Uterus (tissue), 2 donors: ENCODE results near the gene PCMTD2.

Experiments
- CTCF ChIP-seq, 4 experiments: fragments of 200-600 bp in 2 of 4; fragments of 450-650 bp in 2 of 4; sonication (generic) in 2 of 4; IDR thresholded peaks; one replicate each; pipeline ENCODE4 v1.5.1; 2016 to 2019; ENCODE audit warnings: antibody characterized with exemption in 4 of 4, mild to moderate bottlenecking in 2 of 4, moderate library complexity in 1 of 4
- POLR2A ChIP-seq, 2 donors: fragments of 450-650 bp; IDR thresholded peaks; one replicate each; pipeline ENCODE4 v1.6.1; 2016; ENCODE audit warnings: antibody characterized with exemption in 2 of 2, mild to moderate bottlenecking in 1 of 2, moderate library complexity in 1 of 2

- TF ChIP-seq POLR2A (IDR thresholded peaks at IDR 0.05) (no peak), CTCF (IDR thresholded peaks at IDR 0.05) (no peak)
Measured at GRCh38 chr20:64265201-64265600, 9.7 kb downstream of the PCMTD2 start.
